HCT116 (cell line): ENCODE results near the gene TEX9. TPM values are rescaled to one million over a fixed set of nuclear protein-coding genes. Genes with fewer than 3 reads are reported as not detected.

Experiments
- ATAC-seq: fragments of 200-7000 bp; cut with Tn5 transposase; 2 replicates; pipeline ENCODE4 v1.9.1; 2020; ENCODE audit warnings: mild to moderate bottlenecking, moderate library complexity
- BruUV-seq: library from RNA; stranded (reverse); fragments of 400-500 nt; replicated peaks from 2 replicates; lab custom pipeline; 2021; lab: Mats Ljungman, UMichigan
- CTCF ChIA-PET: fragments of 300-600 bp; sonication (Branson Sonifier 250); formaldehyde crosslinking; loops from one replicate; lab custom pipeline; 2021; ENCODE audit warnings: antibody characterized with exemption; lab: Charles Lee
- POLR2A ChIA-PET: fragments of 300-600, 350-600 bp; sonication (Branson Sonifier 250); formaldehyde crosslinking; loops from one replicate; lab custom pipeline; 2021; ENCODE audit warnings: antibody characterized with exemption; lab: Charles Lee
- RAD21 ChIA-PET, 2 experiments: fragments of 300-600 bp; sonication (Branson Sonifier 250); formaldehyde crosslinking; loops; one replicate each; lab custom pipeline; 2023; ENCODE audit warnings: low total read pairs in 2 of 2; ENCODE audit not compliant: uncharacterized antibody in 2 of 2, unreplicated experiment in 2 of 2, low non-redundant PET in 1 of 2; lab: Charles Lee
- DNase-seq: peaks from one replicate; pipeline ENCODE4 v3.0.0-alpha.2; 2010; ENCODE audit warnings: low read depth, low spot score
- H2AFZ ChIP-seq: fragments of 200-600 bp; shearing (Covaris generic), sonication (generic); 2 replicates; pipeline ENCODE4 v1.6.1; 2017; ENCODE audit warnings: low read depth, mixed run types, mixed read lengths, antibody characterized with exemption, low read length; ENCODE audit not compliant: poor library complexity, severe bottlenecking
- H3K27ac ChIP-seq: 2 replicates; pipeline ENCODE4 v1.5.1; 2012; ENCODE audit warnings: low read depth, low read length
- H3K27me3 ChIP-seq: fragments of 200-600 bp; sonication (generic); 2 replicates; pipeline ENCODE4 v1.6.1; 2016; ENCODE audit warnings: mixed run types, low read length, mixed read lengths; ENCODE audit not compliant: insufficient read depth
- H3K36me3 ChIP-seq, 2 experiments: fragments of 200-500 bp in 1 of 2; fragments of 200-600 bp in 1 of 2; sonication (Bioruptor generic) in 1 of 2; sonication (generic) in 1 of 2; 2 replicates each; pipeline versions ENCODE4 v1.5.1 to v1.6.1; 2014 to 2016; ENCODE audit warnings: low read length in 2 of 2, inconsistent platforms in 1 of 2, mixed read lengths in 1 of 2, mixed run types in 1 of 2; ENCODE audit not compliant: insufficient read depth in 2 of 2, control insufficient read depth in 1 of 2
- H3K4me1 ChIP-seq, 2 experiments: fragments of 200-600 bp in 1 of 2; sonication (generic) in 1 of 2; 2 replicates each; pipeline versions ENCODE4 v1.5.1 to v1.6.1; 2012 to 2017; ENCODE audit warnings: low read length in 2 of 2, inconsistent platforms in 1 of 2, mild to moderate bottlenecking in 1 of 2, mixed read lengths in 1 of 2, mixed run types in 1 of 2, moderate library complexity in 1 of 2; ENCODE audit not compliant: insufficient read depth in 2 of 2, control insufficient read depth in 1 of 2
- H3K4me2 ChIP-seq: fragments of 200-600 bp; sonication (generic); 2 replicates; pipeline ENCODE4 v1.6.1; 2017; ENCODE audit warnings: mixed run types, low read length, mixed read lengths
- H3K4me3 ChIP-seq, 2 experiments: fragments of 200-600 bp in 1 of 2; sonication (generic) in 1 of 2; replicated peaks in 1 of 2; 2 replicates each; pipeline ENCODE4 v1.5.1; 2011 to 2016; ENCODE audit warnings: low read length in 2 of 2, control low read depth in 1 of 2, low read depth in 1 of 2, mild to moderate bottlenecking in 1 of 2, mixed read lengths in 1 of 2, mixed run types in 1 of 2
- H3K79me2 ChIP-seq: fragments of 200-600 bp; sonication (generic); 2 replicates; pipeline ENCODE4 v1.6.1; 2017; ENCODE audit warnings: mild to moderate bottlenecking, mixed run types, low read length, moderate library complexity, mixed read lengths; ENCODE audit not compliant: insufficient read depth
- H3K9ac ChIP-seq: fragments of 200-600 bp; sonication (generic); 2 replicates; pipeline ENCODE4 v1.6.1; 2016; ENCODE audit warnings: low read length, mixed read lengths
- H3K9me2 ChIP-seq: fragments of 200-600 bp; sonication (generic), shearing (Covaris generic); 2 replicates; pipeline ENCODE4 v1.6.1; 2017; ENCODE audit warnings: mixed run types, mild to moderate bottlenecking, moderate library complexity; ENCODE audit not compliant: insufficient read depth
- H3K9me3 ChIP-seq, 2 experiments: fragments of 200-500 bp in 1 of 2; fragments of 200-600 bp in 1 of 2; sonication (Bioruptor generic) in 1 of 2; sonication (generic) in 1 of 2; 2 replicates each; pipeline ENCODE4 v1.6.1; 2014 to 2017; ENCODE audit warnings: low read length in 2 of 2, mixed read lengths in 2 of 2, inconsistent platforms in 1 of 2, low read depth in 1 of 2, mild to moderate bottlenecking in 1 of 2, mixed run types in 1 of 2, moderate library complexity in 1 of 2; ENCODE audit not compliant: control insufficient read depth in 1 of 2, insufficient read depth in 1 of 2
- H4K20me1 ChIP-seq: fragments of 200-600 bp; sonication (generic), shearing (Covaris generic); 2 replicates; pipeline ENCODE4 v1.6.1; 2017; ENCODE audit warnings: mixed run types, mild to moderate bottlenecking, moderate library complexity; ENCODE audit not compliant: insufficient read depth
- EGR1 ChIP-seq: IDR thresholded peaks from 2 replicates; pipeline ENCODE4 v1.6.1; 2012; ENCODE audit warnings: low read depth
- EZH2phosphoT487 ChIP-seq: fragments of 200-600 bp; IDR thresholded peaks from 2 replicates; pipeline ENCODE4 v1.6.1; 2018; ENCODE audit warnings: antibody characterized with exemption, borderline replicate concordance
- RAD21 ChIP-seq: IDR thresholded peaks from 2 replicates; pipeline ENCODE4 v1.6.1; 2012; ENCODE audit warnings: low read depth, mild to moderate bottlenecking
- SP1 ChIP-seq: IDR thresholded peaks from 2 replicates; pipeline ENCODE4 v1.6.1; 2012; ENCODE audit warnings: low read depth
- ZNF274 ChIP-seq: fragments of 200-500 bp; sonication (Bioruptor generic); IDR thresholded peaks from 2 replicates; pipeline ENCODE4 v1.6.1; 2014; ENCODE audit warnings: mild to moderate bottlenecking, low read depth, low read length, inconsistent platforms
- intact Hi-C: fragments of 100-400 bp; cut with micrococcal nuclease; formaldehyde crosslinking; loops from 2 replicates; pipeline ENCODE4 v1.10.0; 2022
- total RNA-seq: library from RNA; stranded (reverse); gene quantifications from one replicate; pipeline ENCODE4 v1.2.1, GENCODE V29; 2021; ENCODE audit not compliant: unreplicated experiment
- TF ChIP-seq, protein P1 (sequence below): IDR thresholded peaks from 2 replicates; pipeline ENCODE4 v1.6.1; 2012
- TF ChIP-seq, protein P2 (sequence below), 3 experiments: fragments of 200-600 bp in 1 of 3; sonication (generic) in 1 of 3; IDR thresholded peaks in 2 of 3; conservative IDR thresholded peaks in 1 of 3; 2 replicates each; pipeline ENCODE4 v1.5.1; 2012 to 2017; ENCODE audit warnings: low read depth in 2 of 3, low read length in 2 of 3, antibody characterized with exemption in 1 of 3, borderline replicate concordance in 1 of 3, control low read depth in 1 of 3, mild to moderate bottlenecking in 1 of 3, mixed read lengths in 1 of 3, mixed run types in 1 of 3, moderate library complexity in 1 of 3; ENCODE audit not compliant: insufficient read depth in 1 of 3

Gene TEX9
- total RNA-seq, 1 experiment from 2014 or later, result 5.2 TPM

DNA sequence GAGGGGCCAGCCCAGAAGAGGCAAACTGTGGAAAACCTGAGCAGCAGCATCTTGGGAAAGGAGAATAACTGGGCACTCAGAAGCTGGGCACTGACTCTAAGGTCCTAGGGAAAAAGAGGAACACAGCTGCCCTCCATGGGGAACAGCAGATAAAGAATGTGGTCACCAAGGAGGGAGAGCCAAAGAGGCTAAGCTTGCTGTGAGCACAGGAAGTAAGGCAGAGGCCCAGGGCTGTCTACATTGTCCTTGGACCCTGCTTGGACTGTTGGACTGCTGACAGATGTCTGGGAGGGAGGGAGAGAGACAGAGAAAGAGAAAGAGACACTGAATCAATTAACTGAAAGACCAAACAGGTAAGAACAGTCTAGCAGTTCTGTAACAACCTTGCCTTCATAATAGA, 104.3 kb downstream of the TEX9 start:
- no peaks in the 10 kb centered on the region for H3K9me3 ChIP-seq

More for the DNA sequence above, 104.3 kb downstream of the TEX9 start:
- no peaks in the 10 kb centered on the region for H3K9me2 ChIP-seq
- TF ChIP-seq, protein P1, sequence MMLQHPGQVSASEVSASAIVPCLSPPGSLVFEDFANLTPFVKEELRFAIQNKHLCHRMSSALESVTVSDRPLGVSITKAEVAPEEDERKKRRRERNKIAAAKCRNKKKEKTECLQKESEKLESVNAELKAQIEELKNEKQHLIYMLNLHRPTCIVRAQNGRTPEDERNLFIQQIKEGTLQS, result no peak
- TF ChIP-seq, protein P2, sequence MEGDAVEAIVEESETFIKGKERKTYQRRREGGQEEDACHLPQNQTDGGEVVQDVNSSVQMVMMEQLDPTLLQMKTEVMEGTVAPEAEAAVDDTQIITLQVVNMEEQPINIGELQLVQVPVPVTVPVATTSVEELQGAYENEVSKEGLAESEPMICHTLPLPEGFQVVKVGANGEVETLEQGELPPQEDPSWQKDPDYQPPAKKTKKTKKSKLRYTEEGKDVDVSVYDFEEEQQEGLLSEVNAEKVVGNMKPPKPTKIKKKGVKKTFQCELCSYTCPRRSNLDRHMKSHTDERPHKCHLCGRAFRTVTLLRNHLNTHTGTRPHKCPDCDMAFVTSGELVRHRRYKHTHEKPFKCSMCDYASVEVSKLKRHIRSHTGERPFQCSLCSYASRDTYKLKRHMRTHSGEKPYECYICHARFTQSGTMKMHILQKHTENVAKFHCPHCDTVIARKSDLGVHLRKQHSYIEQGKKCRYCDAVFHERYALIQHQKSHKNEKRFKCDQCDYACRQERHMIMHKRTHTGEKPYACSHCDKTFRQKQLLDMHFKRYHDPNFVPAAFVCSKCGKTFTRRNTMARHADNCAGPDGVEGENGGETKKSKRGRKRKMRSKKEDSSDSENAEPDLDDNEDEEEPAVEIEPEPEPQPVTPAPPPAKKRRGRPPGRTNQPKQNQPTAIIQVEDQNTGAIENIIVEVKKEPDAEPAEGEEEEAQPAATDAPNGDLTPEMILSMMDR (IDR thresholded peaks at IDR 0.05 in 2 of 3, conservative IDR thresholded peaks at IDR 0.05 in 1 of 3; ENCODE audit: borderline replicate concordance in 1 of 3, insufficient read depth in 1 of 3, low read depth in 2 of 3, low read length in 2 of 3), result no peak
- TF ChIP-seq SP1, result no peak
- no peak for TF ChIP-seq EZH2phosphoT487
- no peak for TF ChIP-seq ZNF274
- no peak for TF ChIP-seq EGR1
- no peak for TF ChIP-seq RAD21
- TF ChIP-seq, all 23 proteins: peak for 0
- RAD21 ChIA-PET, result no interaction called here
- no peaks in the 10 kb centered on the region for H3K79me2 ChIP-seq
- DNase-seq, result no peak
- peaks cover 0 to 9% of the 10 kb centered on the region in 2 experiments; a peak in 1 of 4 replicates for H3K4me1 ChIP-seq
- H3K36me3 ChIP-seq, result no peaks in the 10 kb centered on the region
- H3K4me2 ChIP-seq, result no peak overlapping the region
- intact Hi-C loops, result no loop called here
- no peak overlapping the region for H3K27ac ChIP-seq
- H3K4me3 ChIP-seq, result no peak overlapping the region
- no peaks in the 10 kb centered on the region for H4K20me1 ChIP-seq
- POLR2A ChIA-PET, result no interaction called here
- ATAC-seq, result no peak
- CTCF ChIA-PET, result interaction anchor here (1.5 kb wide), 1 partner anchor 837 kb away, joined by 3 read pairs; no protein-coding TSS in a partner anchor
- no peak overlapping the region for H3K9ac ChIP-seq
- H2AFZ ChIP-seq, result no peak overlapping the region
- no TSS peak for BruUV-seq
- no peaks in the 10 kb centered on the region for H3K27me3 ChIP-seq
